ENCODE results near the gene STT3B.
"Not testable (repeated sequence)": the region's sequence is repeated elsewhere in the genome, so short reads cannot be mapped to it uniquely, and the experiment has no call there.

Gene STT3B

GRCh38 chr3:31503456-31503855, 29.3 kb upstream of the STT3B start:
- no peak for DNase-seq (ENCODE audit: low spot score)
- in situ Hi-C loops (cut with MboI; ENCODE audit: low sequenced_read_pairs, unreplicated experiment): no loop called here
- TF ChIP-seq, protein P1, sequence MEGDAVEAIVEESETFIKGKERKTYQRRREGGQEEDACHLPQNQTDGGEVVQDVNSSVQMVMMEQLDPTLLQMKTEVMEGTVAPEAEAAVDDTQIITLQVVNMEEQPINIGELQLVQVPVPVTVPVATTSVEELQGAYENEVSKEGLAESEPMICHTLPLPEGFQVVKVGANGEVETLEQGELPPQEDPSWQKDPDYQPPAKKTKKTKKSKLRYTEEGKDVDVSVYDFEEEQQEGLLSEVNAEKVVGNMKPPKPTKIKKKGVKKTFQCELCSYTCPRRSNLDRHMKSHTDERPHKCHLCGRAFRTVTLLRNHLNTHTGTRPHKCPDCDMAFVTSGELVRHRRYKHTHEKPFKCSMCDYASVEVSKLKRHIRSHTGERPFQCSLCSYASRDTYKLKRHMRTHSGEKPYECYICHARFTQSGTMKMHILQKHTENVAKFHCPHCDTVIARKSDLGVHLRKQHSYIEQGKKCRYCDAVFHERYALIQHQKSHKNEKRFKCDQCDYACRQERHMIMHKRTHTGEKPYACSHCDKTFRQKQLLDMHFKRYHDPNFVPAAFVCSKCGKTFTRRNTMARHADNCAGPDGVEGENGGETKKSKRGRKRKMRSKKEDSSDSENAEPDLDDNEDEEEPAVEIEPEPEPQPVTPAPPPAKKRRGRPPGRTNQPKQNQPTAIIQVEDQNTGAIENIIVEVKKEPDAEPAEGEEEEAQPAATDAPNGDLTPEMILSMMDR (IDR thresholded peaks at IDR 0.05; ENCODE audit: borderline replicate concordance, control extremely low read depth, extremely low read depth, insufficient read depth, missing control alignments): no peak

- DNase-seq (ENCODE audit: low spot score): no peak
- in situ Hi-C loops (cut with MboI; ENCODE audit: low sequenced_read_pairs, unreplicated experiment): no loop called here
- TF ChIP-seq, protein P1 (IDR thresholded peaks at IDR 0.05; ENCODE audit: borderline replicate concordance, control extremely low read depth, extremely low read depth, insufficient read depth, missing control alignments): no peak
Observed at GRCh38 chr3:31504230-31504629, 28.5 kb upstream of the STT3B start.

- in situ Hi-C loops (cut with MboI; ENCODE audit: low sequenced_read_pairs, unreplicated experiment): no loop called here
- TF ChIP-seq, protein P1 (IDR thresholded peaks at IDR 0.05; ENCODE audit: borderline replicate concordance, control extremely low read depth, extremely low read depth, insufficient read depth, missing control alignments): no peak
- no peak for DNase-seq (ENCODE audit: low spot score)
Observed at GRCh38 chr3:31505371-31506048, 27.2 kb upstream of the STT3B start.

- DNase-seq (ENCODE audit: low spot score); in situ Hi-C loops (cut with MboI; ENCODE audit: low sequenced_read_pairs, unreplicated experiment): not testable (repeated sequence)
Observed at GRCh38 chr3:31506515-31506914, 26.2 kb upstream of the STT3B start.

DNA sequence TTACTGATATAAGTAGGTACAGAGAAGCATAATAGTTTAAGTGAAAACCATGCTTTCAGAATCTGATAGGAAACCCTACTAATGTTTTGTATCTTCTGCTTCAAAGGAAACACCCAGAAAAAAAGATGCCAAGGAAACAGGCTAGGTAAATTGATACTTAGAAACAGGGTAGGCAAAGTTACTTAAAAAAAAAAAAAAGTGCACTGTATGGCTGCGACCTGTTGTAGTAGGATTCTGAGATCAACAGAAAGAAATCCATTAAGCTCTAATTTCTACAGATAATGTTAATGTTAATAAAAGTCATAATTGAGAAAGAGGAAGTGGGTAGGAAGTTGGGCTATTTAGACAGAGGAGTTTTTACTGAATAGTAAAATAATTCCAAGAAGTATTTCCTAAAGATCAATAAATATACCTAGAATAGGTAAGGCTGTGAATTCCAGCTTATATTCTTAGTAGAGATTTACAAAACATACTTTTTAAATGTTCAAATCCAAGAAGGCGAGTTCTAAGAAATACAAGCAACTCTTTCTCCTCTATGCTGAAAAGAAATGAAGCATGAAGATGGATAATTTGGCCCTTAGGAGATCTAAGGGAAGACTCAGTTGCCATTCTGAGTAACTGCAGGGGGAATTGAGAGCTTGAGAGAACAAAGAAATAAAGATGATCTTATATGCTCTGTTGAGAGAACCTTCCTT, 24.1 kb upstream of the STT3B start:
- TF ChIP-seq, protein P1 (IDR thresholded peaks at IDR 0.05; ENCODE audit: borderline replicate concordance, control extremely low read depth, extremely low read depth, insufficient read depth, missing control alignments): no peak
- in situ Hi-C loops (cut with MboI; ENCODE audit: low sequenced_read_pairs, unreplicated experiment): no loop called here
- DNase-seq (ENCODE audit: low spot score): no peak

DNA sequence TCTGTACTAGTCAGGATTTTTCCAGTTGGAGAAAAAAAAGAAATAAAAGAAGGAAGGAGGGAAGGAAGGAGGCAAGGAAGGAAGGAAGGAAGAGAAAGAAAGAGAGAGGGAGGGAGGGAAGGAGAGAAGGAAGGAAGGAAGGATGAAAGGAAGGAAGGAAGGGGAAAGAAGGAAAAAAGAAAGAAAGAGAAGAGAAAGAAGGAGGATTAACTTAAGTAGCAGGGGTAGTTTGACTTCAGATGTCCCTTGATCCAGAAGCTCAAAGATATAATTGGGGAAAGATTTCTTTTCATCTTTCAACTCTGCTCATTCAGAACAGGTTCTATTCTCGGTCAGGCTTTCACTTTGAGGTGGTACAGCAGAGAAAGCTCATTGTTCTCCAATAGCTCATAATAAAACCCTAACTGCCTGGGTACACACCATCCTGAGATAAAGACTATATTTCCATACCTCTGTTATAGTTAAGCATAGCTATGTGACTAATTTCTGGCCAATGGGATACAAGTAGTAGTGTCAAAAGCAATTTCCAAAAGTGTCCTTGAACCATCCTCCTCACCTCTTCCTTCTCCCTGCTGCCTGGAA, 23.5 kb upstream of the STT3B start:
- TF ChIP-seq, protein P1 (IDR thresholded peaks at IDR 0.05; ENCODE audit: borderline replicate concordance, control extremely low read depth, extremely low read depth, insufficient read depth, missing control alignments): no peak
- no peak for DNase-seq (ENCODE audit: low spot score)
- in situ Hi-C loops (cut with MboI; ENCODE audit: low sequenced_read_pairs, unreplicated experiment): no loop called here

DNA sequence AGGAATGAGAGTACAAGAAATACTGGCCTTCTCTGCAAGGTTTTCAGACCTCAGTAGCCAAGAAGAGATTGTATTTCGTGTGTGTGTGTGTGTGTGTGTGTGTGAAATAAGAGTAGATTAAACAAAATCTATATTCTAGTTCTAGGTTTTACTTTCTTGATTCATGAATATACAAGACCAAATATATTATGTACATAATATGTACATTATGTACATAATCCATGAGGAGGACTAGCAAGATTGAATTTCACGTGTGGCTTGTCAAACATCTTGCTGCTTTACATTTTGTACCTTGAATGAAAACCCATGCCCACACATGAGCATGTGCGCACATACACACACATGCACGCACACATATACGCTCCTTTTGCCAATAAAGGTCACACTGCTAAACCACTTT, 18.2 kb upstream of the STT3B start:
- no peak for DNase-seq (ENCODE audit: low spot score)
- in situ Hi-C loops (cut with MboI; ENCODE audit: low sequenced_read_pairs, unreplicated experiment): no loop called here
- TF ChIP-seq, protein P1 (IDR thresholded peaks at IDR 0.05; ENCODE audit: borderline replicate concordance, control extremely low read depth, extremely low read depth, insufficient read depth, missing control alignments): no peak

All from GM13976 (cell line).